HL-60 (cell line): Measurements from ENCODE around the gene SAP30.

ENCODE experiments used
- DNase-seq, 2 experiments: peaks; one replicate each; pipeline ENCODE4 v3.0.0-alpha.2; 2010 to 2020; ENCODE audit warnings: low read depth in 1 of 2, low spot score in 1 of 2
- H3K27ac ChIP-seq: fragments of 250-450 bp; sonication (Bioruptor Pico); replicated peaks from 2 replicates; pipeline ENCODE4 v1.5.1; 2020; ENCODE audit warnings: mild to moderate bottlenecking, moderate library complexity
- H3K27me3 ChIP-seq: fragments of 250-450 bp; sonication (Bioruptor Pico); 2 replicates; pipeline ENCODE4 v1.5.1; 2021; ENCODE audit warnings: mild to moderate bottlenecking, moderate library complexity; ENCODE audit not compliant: insufficient read depth, poor library complexity, severe bottlenecking
- H3K4me3 ChIP-seq: replicated peaks from 2 replicates; pipeline ENCODE4 v1.5.1; 2011; ENCODE audit warnings: mild to moderate bottlenecking, control low read depth, low read length; ENCODE audit not compliant: insufficient read depth
- GABPA ChIP-seq: IDR thresholded peaks from 2 replicates; pipeline ENCODE4 v1.6.1; 2012; ENCODE audit warnings: low read depth
- POLR2AphosphoS5 ChIP-seq: IDR thresholded peaks from 2 replicates; pipeline ENCODE4 v1.6.1; 2012; ENCODE audit warnings: low read depth
- SPI1 ChIP-seq: IDR thresholded peaks from 2 replicates; pipeline ENCODE4 v1.6.1; 2012; ENCODE audit warnings: low read depth, mild to moderate bottlenecking, borderline replicate concordance
- TF ChIP-seq, protein P1 (sequence below): IDR thresholded peaks from one replicate; pipeline ENCODE4 v1.5.1; 2011; ENCODE audit warnings: low read length, control low read depth, inconsistent platforms; ENCODE audit not compliant: insufficient read depth
- TF ChIP-seq, protein P2 (sequence below): IDR thresholded peaks from 2 replicates; pipeline ENCODE4 v1.6.1; 2012; ENCODE audit warnings: low read depth; ENCODE audit not compliant: insufficient replicate concordance

SAP30 gene

DNA sequence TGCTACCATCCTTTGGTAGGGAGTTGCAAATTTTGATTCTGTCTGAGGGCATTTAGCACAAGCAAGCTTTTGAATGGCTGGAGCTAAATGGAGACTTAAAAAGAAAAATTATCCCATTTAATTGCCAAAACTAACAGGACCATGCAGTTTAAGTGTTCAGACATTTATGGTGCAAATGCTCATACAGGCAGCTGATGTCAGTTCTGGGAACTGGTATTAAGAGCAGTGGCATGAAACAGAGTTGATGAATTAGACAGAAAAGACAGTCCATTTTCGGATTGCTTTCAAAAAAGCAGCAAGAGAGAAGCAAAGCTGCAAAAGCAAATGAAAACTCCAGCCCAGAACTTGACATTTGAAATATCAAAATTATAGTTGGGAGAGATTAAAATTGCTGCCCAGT lies 26.9 kb downstream of the SAP30 start:
- TF ChIP-seq POLR2AphosphoS5 (no peak), SPI1 (no peak), GABPA (no peak)
- TF ChIP-seq, protein P1, sequence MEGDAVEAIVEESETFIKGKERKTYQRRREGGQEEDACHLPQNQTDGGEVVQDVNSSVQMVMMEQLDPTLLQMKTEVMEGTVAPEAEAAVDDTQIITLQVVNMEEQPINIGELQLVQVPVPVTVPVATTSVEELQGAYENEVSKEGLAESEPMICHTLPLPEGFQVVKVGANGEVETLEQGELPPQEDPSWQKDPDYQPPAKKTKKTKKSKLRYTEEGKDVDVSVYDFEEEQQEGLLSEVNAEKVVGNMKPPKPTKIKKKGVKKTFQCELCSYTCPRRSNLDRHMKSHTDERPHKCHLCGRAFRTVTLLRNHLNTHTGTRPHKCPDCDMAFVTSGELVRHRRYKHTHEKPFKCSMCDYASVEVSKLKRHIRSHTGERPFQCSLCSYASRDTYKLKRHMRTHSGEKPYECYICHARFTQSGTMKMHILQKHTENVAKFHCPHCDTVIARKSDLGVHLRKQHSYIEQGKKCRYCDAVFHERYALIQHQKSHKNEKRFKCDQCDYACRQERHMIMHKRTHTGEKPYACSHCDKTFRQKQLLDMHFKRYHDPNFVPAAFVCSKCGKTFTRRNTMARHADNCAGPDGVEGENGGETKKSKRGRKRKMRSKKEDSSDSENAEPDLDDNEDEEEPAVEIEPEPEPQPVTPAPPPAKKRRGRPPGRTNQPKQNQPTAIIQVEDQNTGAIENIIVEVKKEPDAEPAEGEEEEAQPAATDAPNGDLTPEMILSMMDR: no peak
- TF ChIP-seq, protein P2, sequence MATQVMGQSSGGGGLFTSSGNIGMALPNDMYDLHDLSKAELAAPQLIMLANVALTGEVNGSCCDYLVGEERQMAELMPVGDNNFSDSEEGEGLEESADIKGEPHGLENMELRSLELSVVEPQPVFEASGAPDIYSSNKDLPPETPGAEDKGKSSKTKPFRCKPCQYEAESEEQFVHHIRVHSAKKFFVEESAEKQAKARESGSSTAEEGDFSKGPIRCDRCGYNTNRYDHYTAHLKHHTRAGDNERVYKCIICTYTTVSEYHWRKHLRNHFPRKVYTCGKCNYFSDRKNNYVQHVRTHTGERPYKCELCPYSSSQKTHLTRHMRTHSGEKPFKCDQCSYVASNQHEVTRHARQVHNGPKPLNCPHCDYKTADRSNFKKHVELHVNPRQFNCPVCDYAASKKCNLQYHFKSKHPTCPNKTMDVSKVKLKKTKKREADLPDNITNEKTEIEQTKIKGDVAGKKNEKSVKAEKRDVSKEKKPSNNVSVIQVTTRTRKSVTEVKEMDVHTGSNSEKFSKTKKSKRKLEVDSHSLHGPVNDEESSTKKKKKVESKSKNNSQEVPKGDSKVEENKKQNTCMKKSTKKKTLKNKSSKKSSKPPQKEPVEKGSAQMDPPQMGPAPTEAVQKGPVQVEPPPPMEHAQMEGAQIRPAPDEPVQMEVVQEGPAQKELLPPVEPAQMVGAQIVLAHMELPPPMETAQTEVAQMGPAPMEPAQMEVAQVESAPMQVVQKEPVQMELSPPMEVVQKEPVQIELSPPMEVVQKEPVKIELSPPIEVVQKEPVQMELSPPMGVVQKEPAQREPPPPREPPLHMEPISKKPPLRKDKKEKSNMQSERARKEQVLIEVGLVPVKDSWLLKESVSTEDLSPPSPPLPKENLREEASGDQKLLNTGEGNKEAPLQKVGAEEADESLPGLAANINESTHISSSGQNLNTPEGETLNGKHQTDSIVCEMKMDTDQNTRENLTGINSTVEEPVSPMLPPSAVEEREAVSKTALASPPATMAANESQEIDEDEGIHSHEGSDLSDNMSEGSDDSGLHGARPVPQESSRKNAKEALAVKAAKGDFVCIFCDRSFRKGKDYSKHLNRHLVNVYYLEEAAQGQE: no peak
- Histone ChIP-seq H3K4me3 (no peak overlapping the region), H3K27ac (no peak overlapping the region), H3K27me3 (no peaks in the 10 kb centered on the region)
- DNase-seq: no peak

DNA sequence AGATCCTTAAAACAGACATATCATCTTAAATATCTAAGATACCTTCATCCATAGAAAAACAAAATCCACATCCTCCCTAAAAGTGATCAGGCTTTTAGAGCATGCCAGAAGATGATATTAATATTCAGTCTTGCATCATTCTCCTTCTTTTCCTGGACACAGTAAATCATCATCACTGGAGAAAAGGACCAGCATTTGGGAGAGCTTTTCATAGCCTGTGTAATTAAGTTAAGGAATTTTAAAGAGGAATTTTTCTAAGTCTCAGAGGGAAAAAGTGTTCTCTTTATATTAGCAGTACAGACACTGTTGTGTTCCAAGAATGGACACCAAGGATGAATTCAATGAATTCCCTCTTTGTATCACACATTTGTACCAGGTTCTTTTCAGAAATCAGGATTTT lies 27.5 kb downstream of the SAP30 start:
- Histone ChIP-seq H3K4me3 (no peak overlapping the region), H3K27ac (no peak overlapping the region)
- DNase-seq: no peak

DNA sequence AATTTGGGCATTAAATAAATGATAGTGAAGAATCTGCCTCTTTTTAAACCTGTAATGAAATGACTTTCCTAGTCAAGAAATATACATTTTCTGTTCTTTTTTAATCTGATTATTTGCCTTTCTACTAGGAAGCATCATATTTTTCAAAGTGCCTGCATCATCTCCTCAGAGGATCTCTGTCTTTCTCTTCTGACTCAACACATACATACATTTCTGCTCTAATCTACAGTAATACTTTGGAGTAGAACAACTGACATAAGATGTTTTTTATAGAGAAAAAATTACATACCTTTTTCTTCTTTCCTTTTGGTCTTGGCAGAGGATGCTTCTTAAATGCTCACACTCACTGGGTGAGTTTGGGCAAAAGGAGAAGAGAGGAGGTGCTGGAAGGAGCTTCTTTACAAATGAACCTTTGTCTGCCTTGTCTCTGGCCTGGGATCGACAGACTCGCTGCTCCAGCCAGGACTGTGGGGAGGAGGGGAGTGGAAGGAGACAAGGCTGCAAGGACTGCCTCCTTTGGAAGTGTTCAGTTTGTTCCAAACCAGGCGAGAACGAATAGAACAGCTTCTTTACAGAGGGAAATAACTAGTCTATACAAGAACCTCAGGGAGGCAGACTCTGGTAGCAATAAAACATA lies 28.1 kb downstream of the SAP30 start, which contains the start of gene SCRG1:
SCRG1 (minus strand) TSS at position 338 of the 637 bp plus-strand sequence. CDS start 7,702 bp downstream, outside the sequence.
- TF ChIP-seq SPI1 (no peak), GABPA (no peak), POLR2AphosphoS5 (no peak)
- TF ChIP-seq, protein P1: no peak
- TF ChIP-seq, protein P2: no peak
- DNase-seq: no peak
- no peaks in the 10 kb centered on the region for H3K27me3 ChIP-seq
- no peak within 1 kb of the TSS for H3K27ac ChIP-seq
- no peak within 1 kb of the TSS for H3K4me3 ChIP-seq

More for the DNA sequence above, 27.5 kb downstream of the SAP30 start:
- no peaks in the 10 kb centered on the region for H3K27me3 ChIP-seq
- TF ChIP-seq, protein P2: no peak
- no peak for TF ChIP-seq GABPA
- TF ChIP-seq POLR2AphosphoS5: no peak
- no peak for TF ChIP-seq SPI1
- TF ChIP-seq, protein P1: no peak
